GM15510 (cell line): ENCODE measurements around the gene PATL2.

Experiments
- POLR2A ChIP-seq: IDR thresholded peaks from 3 replicates; pipeline ENCODE4 v1.6.1; 2011; ENCODE audit warnings: borderline replicate concordance; ENCODE audit not compliant: insufficient read length; ENCODE audit errors: extremely low read depth

The PATL2 gene

DNA sequence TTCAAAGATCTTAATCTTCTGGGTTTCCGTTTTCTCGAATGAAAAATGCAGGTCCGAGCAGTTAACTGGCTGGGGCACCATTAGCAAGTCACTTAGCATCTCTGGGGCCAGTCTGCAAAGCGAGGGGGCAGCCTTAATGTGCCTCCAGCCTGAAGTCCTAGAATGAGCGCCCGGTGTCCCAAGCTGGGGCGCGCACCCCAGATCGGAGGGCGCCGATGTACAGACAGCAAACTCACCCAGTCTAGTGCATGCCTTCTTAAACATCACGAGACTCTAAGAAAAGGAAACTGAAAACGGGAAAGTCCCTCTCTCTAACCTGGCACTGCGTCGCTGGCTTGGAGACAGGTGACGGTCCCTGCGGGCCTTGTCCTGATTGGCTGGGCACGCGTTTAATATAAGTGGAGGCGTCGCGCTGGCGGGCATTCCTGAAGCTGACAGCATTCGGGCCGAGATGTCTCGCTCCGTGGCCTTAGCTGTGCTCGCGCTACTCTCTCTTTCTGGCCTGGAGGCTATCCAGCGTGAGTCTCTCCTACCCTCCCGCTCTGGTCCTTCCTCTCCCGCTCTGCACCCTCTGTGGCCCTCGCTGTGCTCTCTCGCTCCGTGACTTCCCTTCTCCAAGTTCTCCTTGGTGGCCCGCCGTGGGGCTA is at the start of gene PATL2, which contains the start of gene B2M:
Gene PATL2 (minus strand): TSS at position 228 of the 647 bp plus-strand sequence. CDS start 34,833 bp downstream, outside the sequence.
Gene B2M (plus strand): TSS at position 422 of the 647 bp plus-strand sequence. CDS start 30 bp downstream, at position 452.
- peak; percentile 100 for TF ChIP-seq POLR2A

DNA sequence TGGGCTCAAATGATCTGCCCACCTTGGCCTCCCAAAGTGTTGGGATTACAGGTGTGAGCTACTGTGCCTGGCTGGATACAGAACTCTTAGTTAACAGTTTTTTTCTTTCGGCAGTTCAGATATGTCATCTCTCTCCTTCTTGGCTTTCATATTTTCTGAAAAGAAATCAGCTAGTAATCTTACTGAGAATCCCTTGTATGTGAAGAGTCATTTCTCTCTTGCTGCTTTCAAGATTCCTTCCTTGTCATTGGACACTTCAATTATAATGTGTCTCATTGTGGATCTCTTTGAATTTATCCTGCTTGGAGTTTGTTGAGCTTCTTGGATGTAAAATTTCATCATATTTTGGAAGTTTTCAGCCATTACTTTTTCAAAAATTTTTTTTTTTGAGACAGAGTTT is 42.2 kb upstream of the PATL2 start:
- no peak for TF ChIP-seq POLR2A

DNA sequence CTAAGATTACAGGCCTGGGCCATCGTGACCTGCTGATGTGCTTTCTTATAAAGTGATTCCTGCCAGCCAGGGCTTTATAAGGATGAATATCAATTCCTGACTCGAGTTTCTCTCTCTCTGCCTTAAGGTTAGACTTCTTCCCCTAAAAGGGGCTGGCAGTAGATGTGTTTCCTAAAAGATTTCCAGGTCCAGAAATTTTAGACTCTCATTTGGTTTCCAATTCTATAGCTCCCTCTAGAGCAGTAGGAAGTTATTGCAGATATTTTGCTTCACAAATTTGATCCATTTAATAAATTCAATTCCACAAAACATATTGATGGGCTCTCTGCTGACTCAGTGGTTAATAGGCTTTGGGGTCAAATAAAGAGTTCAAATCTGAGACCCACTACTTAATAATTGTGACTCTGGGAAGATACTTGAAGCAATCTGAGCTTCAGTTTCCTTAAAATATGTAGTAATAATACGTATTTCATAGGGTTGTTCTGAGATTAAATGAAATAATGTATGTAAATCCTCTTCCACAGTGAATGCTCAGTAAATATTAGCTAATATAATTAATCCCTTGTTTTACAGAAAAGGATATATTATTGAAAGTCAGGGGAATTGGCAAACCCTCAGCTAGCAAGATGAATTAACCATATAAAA is 27.3 kb upstream of the PATL2 start:
- TF ChIP-seq POLR2A = no peak

DNA sequence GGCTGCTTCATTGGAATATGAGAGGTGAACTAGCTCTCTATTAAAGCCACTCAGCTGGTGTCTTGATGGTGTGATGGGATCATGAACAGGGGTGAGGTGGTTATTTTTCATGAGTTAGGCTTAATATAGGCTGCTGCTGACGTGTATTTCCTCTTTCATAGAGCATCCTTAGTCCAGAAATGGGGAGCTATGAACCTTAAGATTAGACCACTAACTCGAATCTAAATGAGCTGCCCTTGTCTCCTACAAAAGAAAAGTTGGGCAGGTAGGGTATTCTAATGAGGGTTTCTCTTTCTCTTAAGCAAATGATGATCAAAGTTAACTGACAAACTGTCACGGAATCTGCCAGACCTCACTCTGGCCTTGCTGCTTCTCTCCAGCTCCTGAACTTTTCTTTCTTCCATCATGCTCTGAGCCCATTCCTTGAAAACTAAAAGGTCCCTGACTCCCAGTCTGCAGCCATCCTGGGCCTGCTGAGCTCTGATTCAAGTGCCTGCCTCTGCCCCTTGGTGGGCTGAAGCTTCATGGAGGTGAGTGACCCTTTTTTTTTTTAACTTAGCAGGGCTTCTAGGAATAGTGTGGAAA is 25.1 kb upstream of the PATL2 start, which contains the start of gene TRIM69:
Gene TRIM69 (plus strand): TSS at position 348 of the 585 bp plus-strand sequence. CDS start 177 bp downstream, at position 525.
- TF ChIP-seq POLR2A = peak; percentile 30

DNA sequence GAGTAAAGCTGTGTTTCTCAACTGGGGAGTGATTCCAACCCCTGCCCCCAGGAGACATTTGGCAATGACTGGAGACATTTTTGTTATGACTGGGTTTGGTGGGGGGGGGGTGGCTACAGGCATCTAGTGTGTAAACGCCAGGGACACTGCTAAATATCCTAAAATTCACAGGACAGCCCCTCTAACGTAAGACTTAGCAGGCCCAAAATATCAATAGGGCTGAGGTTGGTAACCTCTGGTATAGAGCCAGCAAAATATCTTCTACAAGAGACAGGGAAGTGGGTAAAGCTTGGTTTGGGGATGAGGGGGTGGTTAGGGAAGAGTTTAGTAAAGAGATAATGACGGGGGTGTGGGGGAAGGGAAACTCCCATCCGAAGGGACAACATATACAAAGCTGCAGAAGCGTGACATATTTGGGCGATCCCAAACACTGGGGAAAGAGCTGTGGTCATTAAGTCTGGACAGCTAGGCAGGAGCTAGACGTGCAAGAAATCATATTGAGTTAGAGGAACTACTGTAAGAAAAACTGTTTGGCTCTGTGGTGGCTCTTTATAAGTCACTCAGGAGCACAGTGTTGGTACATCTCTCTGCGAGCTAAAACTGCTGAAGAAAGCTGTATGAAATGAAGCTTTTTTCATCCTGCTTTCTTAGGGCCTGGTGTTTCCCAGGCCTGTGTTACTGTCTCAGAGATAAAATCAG is 24.5 kb upstream of the PATL2 start:
- TF ChIP-seq POLR2A = no peak

DNA sequence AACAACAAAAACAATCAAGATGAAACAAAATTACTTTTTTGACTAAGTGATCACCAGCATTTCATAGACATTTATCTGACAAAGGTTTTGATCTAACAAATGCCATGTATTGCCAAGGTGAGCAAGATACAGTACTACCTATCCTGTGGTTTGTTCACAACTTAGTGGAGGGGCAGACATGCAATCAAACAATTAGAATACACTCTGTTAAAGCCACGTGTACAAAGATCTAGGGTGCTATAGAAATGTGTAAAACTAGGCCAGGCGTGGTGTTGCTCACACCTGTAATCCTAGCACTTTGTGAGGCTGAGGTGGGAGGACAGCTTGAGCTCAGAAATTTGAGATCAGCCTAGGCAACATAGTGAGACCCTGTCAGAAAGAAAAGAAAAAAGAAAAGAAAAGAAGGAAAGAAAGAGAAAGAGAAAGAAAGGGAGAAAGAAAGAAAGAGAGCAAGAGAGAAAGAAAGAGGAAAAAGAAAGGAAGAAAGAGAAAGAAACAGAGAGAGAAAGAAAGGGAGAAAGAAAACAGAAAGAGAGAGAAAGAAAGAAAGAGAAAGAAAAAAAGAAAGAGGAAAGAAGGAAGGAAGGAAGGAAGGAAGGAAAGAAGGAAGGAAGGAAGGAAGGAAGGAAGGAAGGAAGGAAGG is 23.8 kb upstream of the PATL2 start:
- TF ChIP-seq POLR2A = no peak

DNA sequence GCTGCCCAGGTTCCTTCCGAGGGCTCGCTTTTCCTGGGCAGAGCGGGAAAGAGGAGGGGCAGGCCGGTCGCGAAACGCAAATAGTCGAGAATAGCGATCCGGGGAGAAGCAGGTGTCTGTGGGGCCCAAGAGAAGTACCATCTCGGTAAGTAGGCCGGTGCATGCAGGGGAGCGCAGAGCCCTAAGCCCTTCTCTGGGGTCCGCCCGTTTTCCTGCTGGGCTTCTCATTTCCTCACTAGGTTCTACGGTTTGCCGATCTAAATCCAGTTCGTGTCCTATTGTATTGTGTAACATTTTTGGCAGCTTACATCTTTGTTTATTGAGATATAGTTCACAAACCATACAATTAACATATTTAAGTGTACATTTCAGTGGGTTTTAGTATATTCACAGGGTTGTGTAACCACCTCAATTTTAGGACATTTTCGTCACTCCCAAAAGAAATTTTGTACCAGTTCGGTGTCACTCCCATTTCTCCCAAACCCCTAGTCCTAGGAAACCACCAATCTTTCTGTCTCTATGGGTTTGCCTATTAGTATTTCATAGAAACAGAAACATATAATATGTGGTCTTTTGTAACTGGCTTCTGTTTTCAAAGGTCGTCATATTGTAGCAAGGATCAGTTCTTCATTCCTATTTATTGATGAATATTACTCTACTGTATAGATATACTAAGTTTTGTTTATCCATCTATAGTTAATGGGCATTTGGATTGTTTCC is 18.4 kb upstream of the PATL2 start:
- TF ChIP-seq POLR2A = no peak

DNA sequence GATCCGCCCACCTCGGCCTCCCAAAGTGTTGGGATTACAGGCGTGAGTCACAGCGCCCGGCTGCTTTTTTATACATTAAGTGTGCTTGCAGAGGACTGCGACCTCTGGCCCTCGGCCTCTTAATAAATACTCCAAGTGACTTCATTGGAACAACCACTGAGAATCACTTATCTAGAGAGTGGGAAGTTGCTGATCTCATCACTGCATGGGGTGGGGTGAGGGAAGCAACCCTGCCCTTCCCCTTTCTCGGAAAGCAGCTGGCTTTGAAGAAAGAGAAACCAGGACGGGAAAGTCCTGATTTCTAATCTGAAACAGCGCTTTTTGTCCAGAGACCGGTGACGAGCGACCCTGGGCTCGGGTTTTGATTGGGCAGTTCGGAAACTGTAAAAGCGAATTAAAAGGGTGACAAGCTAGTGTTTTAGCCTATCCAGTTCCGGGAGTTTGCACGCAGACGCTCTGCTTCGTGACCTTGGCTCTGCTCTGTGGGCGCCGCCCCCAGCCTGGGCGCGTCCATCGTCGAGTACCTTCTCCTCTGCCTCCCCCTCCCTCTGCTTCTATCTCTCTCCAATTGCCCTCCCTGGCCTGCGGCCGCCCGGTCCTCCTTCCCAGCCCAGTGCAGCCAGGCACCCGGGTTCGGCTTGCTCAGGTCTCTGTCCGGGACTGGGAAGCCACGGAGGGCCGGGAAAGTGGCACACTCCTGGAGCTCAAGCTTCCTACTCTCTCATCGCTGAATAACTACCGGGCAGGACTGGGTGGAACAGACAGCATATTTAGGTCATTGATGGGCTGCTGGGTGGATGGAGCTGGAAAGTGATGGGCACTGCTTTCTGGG is 17.7 kb upstream of the PATL2 start:
- peak; percentile 86 for TF ChIP-seq POLR2A

DNA sequence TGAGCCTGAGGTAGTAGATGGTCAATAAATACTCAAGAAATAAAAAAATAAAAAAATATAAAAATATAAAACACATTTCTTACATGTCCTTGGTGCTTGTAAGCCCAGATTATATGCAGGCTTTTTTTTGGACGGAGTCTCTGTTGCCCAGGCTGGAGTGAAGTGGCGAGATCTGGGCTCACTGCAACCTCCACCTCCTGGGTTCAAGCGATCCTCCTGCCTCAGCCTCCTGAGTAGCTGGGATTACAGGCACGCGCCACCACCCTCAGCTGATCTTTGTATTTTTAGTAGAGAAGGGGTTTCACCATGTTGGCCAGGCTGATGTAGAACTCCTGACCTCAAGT is 17.1 kb upstream of the PATL2 start:
- peak; percentile 32 for TF ChIP-seq POLR2A

DNA sequence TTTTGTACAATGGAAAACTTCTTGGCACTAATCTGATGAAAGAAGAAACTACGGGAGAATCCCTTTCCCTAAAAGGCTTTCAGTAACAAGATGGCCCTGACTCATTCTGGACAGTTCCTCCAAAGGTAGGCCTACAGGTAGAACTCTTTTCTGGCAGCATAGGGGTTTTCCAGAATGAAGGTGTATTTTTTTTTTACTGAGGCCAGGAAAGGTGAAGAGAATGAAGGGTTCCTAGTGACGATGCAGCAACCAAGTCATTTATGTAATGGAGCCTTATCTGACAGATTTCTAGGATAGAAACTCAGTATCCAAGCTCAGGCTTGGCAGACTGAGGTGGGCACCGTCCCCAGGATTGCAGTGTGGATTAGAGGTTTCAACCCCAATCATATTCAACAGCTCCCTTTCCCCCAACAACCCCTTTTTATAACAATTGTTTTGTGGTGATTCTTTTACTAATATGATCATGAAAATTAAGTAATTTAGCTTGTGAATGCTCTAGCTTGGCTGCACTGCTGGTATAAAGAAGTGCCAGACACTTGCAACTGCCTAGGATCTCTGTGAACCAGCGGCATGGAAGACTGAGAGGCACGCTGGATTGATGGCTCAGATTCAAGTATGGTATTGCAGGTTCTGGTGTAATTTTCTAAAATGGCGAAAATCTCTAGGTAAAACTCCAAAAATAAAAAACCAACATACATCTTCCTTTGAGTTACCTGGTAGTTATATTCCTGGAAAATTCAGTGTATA is 16.5 kb upstream of the PATL2 start:
- no peak for TF ChIP-seq POLR2A

DNA sequence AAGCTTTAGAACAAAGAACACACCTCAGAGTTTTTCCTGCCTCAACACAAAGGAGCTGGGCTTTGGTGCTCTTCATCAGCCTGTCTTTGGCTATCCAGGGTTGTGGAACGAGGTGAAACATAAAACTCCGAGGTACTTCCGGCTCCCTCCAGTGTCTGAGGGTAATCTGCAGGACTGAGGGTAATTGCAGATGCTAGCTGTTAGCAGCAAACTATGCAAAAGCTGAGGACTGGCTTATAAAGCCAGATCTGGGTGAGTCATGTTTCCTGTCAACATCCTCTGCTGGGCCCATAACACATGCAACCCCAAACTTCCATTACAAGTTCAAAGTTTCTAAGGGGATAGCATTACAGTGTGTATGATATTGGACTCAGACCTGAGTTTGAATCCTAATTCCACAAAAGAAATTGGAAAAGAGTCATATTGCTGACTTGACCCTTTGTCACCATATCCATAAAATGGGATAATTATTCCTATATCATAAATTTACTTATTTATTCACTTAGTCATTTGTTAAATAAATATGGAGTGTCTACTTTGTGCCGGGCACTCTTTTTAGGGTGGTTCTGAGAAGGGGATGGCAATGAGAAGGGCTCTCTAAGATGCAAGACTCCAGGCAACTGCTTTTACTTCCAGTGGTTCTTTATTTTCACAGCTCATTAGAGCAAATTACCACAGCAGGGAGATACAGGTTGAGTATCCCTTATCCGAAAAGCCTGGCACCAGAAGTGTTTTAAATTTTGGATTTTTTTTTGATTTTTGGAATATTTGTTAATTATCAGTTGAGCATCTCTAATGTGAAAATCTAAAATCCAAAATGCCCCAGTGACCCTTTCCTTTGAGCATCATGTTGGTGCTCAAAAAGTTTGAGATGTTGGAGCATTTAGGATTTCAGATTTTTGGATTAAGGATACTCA is 15.7 kb upstream of the PATL2 start:
- TF ChIP-seq POLR2A = peak; percentile 89

DNA sequence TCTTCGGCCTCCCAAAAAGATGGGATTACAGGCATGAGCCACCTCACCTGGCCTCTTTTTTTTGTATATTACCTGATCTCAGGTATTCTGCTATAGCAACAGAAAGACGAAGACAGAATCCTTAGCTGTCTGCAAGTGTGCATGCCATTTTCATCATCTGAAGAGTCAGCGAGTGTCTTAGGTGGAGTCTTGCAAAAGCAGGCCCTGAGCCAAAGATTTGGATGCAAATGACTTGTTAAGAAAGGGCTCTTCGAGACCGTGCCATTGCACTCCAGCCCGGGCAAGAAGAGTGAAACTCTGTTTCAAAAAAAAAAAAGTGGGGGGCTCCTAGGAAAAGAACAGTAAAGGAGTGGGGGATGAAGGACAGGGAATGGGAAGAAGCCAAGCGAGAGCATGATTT is 15.0 kb upstream of the PATL2 start:
- no peak for TF ChIP-seq POLR2A
